Measurements from ENCODE around the gene OCSTAMP.

OCSTAMP gene

DNA sequence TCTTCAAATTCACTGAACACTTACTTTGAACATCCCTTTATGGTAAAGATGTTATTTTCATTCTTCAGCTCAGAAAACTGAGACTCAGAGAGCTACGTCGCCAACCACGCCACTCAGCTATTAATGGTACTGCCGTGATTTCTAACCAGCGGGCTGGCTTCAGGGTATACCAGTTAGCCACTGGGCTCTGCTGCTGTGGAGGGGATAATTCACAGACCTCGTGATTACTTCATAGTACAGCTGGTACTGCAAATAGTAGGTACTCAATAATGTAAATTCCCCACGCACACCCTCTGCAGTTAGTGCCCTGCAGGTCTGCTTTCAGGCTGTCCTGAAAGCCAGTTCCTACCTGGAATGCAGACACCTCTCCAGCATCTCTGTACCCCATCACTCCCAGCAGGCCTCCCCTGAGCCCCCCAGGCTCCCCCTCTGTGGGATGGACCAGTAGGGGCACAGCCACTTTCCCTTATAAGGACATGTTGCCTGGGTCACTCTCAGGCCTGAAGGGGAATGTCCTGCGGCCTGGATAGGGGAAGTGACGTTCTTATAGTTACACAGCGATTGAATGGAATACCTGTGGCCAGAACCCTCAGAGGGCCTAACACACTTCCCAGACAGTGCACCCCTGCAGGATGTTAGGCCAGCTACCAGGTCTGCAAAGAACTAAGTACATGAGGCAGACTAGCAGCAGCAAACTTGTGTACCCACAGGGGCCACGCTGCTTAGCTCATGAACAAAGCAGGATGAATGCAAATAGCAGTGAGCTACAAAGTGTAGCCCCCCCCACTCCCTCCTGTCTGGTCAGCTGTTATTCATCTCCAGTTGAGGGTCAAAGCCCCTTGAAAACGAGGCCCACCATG is 1.3 kb upstream of the OCSTAMP start:
- no peak for ATAC-seq

DNA sequence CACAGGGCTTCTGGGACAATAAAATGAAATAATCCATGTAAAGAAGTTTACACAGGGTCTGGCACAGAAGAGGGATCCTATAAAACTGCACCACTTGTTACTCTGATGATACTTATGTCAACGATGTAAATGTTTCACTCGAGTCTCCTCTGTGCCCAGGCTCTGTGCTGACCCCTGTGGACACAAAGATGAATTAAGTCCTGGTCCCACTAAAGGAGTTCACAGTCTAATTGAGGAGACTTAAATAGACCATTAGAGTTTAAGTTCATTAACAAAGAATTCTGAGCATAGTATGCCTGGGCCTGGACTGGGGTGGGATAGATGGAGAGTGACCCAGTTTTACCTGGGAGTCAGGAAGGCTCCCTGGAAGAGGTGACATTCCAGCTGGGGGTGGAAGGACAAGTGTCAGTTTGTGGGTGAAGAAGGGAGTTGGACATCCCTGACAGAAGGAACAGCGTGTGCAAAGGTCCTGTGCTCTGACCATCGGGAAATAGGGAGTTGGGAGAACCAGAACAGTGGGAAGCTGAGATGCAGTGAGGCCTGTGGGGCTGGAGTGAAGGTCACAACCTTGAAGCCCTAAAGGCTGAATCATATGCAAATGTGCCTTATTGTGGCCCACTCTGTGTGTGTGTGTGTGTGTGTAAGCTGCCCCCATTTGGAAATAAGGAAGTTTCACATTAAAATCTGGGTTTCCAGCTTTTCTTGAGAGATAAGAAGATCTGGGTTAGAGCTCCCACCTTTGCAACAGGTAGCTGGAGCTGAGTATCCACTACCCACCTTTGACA is 1.1 kb downstream of the OCSTAMP start:
- ATAC-seq, result no peak

DNA sequence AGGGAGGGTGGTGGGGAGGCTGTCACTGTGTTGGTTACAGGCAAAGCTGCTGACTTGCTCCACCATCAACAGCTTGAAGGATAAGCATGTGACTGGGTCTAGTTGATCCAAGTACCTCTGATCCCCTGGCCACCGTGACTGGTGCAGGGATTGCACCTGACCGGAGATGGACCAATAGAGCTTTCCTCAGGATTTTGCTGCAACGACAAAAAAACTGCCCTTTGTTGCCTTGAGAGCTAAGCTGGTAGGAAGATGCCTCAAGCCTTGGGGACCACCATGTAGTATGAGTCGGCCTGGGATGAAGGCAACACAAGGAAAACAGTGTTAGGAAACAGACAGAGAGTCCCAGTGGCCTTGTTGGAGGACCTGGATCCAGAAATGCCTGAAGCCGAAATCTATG is 1.8 kb downstream of the OCSTAMP start:
- ATAC-seq, result no peak

DNA sequence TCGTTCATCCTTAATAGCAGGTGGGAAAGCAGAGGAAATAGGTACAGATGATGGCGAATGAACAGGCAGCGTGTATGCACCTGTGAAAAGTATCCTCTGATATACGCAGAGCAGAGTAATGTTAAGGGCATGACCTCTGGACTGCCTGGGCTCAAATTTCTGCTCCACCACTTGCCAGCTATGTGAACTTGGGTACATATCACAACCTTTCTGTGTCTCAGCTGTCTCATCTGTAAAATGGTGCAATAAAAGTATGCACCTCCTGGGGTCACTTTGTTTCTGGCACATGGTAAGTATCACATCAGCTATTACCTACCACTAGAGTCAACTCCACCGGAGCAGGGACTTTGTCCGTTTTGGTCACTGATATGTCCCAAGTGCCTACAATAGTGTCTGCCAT is 2.5 kb downstream of the OCSTAMP start:
- ATAC-seq, result no peak

DNA sequence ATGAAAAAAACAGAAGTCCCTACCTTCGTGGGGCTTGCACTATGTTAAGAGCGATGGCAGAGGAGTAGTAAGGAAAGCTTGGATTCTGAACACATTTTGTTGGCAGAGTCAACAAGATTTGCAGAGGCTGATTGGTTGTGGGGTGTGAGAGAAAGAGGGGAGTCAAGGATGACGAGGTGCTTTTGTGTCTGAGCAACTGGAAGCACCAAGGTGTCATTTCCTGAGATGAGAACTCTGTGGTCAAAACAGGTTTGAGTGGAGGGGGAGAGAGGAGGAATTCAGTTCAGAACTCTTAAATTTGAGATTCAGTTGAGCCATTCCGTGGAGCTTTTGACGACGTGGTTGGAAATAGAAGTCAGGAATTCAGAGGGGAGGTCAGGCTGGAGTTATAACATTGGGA is 3.5 kb downstream of the OCSTAMP start:
- no peak for ATAC-seq

DNA sequence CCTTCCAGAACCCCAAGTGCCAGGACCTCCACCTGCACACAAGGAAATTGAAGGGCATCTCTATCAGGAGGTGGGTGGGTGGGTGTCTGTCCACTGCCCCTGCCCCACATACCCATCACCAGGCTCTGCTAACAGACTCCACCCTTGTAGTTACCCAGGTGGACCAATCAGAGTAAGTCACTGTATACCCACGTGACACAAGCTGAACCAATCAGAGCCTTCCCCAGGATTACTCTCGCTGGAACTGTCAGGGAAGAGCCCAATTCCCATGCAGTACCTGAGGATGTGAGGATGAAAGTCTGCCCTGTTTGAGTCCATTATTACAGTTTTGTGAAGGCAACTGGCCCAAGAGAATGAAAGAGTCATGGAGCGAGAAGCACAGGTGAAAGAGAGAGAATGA is 4.2 kb downstream of the OCSTAMP start:
- ATAC-seq, result no peak

DNA sequence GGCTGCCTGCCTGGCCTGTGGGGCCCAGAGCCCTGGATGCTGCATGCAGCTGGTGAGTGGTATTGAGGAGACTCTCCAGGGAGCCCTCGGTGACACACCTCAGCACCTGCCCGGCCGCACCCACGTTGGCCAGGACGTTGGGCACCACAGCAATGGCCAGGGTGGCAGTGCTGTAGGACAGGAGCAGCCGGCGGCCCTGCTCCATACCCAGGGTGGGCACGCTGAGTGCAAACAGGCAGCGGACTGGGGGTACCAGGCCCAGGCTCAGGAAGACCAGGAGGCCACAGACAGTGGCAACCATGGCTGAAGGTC is 4.7 kb downstream of the OCSTAMP start:
- no peak for ATAC-seq

DNA sequence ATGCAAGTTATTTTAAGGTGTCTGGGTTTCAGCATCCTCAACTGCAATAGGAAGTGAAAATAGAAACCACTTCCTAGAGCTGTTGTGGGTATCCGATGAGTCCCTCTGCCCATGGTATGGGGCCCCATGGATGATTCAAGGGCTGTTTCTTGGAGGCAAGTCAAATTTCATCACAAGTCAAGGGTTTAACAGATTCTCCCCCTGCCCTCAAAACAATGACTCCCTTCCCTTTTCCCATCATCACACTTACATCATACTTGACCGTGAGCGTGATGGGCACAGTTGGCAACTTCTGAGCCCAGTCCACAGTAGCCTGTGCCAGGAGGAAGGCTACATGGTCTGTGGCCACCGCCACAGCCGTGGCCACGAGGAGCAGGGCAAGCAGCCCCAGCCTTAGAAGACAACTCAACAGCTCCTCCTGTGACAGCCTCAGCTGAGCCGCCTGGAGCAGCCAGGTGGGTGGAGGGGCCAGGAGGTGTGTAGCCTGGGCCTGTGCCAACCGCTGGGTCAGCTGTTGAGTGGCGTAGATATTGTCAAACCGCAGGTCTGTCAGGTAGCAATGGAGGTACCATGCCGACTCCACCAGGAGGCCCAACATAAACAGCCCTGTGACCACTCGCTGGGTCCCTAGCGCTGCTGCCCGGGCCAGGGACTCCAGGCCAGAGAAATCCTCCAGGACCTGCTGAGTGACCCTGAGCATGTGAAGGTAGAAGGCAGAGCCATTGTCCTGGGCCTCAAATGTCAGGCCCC is 5.2 kb downstream of the OCSTAMP start:
- peak; percentile 72 to 78 for ATAC-seq

DNA sequence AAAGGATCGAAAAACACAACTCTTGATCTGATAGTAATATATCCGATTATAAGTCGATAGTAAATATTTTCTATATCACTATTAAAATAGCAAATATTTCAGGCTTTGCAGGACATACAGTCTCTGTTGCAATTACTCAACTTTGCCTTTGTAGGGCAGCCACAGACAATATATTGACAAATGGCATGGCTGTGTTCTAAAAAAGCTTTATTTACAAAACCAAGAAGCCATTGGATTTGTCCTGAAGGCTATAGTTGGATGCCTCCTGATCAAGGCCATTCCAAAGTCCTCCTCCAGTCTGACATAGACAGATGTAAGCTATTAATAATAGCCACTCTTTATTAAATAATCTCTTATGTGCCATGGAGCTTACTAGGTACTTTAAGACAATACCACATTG is 5.9 kb downstream of the OCSTAMP start:
- no peak for ATAC-seq

DNA sequence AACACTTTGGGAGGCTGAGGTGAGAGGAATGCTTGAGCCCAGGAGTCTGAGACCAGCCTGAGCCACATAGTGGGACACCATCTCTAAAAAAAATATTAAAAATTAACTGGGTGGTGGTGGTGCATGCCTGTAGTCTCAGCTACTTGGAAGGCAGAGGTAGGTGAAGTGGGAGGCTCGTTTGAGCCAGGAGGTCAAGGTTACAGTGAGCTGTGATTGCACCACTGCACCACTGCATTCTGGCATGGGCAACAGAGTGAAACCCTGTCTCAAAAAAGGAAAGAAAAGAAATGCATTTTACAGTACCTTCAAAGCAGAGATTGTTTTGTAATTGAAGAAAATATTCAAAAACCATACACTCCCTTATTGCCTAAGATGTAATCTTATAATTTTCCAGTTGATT is 6.5 kb downstream of the OCSTAMP start:
- no peak for ATAC-seq

DNA sequence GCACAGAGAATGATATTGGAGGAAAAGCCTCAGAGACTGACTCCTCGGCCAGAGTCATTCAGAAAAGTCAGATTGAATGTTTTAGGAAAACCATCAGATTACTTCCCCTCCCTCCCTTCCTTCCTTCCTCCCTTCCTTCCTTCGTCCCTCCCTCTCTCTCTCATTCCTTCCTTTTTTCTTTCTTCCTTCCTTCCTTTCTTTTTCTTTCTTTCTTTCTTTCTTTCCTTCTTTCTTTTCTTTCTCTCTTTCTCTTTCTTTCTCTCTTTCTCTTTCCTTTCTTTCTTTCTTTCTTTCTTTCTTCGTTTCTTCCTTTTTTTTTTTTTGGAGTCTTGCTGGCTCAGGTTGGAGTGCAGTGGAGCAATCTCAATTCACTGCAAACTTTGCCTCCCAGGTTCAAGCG is 7.4 kb downstream of the OCSTAMP start:
- ATAC-seq, result no peak

DNA sequence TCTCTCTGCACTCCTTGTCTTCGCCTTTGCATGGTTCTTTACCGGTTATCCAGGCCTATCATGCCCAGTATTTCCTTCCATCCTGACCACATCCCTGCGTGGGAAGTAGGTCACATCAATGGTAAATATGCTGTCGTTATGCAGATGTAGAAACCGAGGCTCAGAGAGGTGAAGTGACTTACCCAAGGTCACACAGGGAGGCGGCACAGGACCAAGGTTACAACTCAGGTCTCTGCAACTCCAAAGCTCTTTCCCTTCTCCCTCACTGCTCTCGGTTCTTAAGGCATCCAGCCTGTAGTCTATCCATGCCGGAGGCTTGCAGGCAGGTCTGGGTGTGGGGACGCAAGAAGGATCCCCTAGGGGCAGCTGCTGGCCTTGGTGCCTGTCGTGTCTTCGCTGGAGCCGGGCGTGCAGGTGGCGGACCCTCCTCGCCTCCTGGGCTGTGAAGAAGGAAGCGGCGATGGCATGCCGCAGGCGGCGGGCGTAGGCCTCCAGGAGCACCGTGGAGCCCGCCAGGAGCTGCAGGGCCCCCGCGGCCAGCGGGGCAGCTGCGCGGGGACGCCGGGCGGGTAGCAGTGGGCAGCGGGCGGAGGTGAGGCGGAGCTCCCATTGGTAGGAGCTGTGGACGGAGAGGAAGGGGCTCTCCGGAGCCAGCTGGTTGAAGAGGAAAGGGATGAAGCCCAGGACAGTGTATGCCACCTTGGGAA is 9.1 kb downstream of the OCSTAMP start:
- ATAC-seq, result no peak

DNA sequence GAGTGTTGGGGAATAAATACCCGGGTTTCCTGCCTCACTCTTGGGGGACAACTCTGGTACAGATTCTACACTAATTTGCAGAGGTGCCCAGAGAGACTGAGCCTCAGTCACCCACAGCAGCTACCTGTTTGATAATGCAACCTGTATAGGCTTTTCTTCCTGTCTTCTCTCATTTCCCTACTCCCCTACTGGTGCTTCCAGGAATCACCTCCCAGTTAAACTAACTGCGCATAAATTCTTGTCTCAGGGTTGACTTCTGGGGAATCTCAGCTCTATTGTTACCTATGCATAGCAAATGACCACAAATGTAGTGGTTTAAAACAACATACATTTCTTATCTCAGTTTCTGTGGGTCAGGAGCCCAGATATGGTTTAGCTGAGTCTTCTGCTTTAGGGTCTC is 11.3 kb downstream of the OCSTAMP start:
- no peak for ATAC-seq

DNA sequence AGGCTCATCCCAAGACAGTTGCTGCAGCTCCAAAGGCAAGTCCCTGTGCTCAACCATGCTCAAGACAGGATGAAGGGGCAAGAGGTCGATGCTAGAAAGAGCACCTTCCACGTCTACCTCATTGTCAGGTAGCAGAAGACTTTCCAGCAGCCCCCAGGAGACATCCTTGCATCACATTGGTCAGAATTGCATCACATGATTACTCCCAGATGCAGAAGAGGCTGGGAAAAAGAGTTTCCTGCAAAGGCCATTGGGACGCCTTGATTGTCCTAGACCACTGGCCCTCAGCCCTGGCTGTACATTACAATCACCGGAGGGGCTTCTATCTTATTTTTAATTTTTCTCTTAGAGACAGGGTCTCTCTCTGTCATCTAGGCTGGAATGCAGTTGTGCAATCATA is 19.8 kb downstream of the OCSTAMP start:
- ATAC-seq, result no peak

DNA sequence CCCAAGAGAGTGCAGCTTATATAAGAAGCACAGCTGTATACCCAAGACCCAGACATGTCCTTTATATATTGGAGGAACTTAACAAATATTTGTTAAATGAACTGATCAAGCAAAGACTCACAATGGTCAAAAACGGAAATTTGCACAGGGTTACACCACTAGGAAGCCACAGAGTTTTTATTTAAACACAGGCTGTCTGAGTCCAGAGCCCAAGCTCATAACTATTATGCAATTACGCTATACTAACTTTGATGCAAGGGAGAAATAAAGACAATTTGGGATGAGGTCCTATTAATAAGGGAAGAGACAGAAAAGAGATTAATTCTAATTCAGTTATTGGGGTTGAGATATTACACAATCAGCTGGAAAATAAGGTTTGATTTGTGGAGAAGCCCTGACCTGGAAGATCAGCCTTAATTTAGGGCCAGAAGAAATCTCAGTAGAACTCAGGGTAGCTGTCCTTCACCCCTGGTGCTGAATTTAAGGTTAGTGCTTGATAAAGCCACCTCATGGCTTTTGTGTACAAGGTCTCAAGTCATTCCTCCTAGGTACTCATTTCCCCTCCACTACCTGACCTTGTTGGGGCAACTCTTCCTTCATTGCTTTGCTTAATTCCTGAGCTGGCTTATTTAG is 26.6 kb downstream of the OCSTAMP start:
- no peak for ATAC-seq

DNA sequence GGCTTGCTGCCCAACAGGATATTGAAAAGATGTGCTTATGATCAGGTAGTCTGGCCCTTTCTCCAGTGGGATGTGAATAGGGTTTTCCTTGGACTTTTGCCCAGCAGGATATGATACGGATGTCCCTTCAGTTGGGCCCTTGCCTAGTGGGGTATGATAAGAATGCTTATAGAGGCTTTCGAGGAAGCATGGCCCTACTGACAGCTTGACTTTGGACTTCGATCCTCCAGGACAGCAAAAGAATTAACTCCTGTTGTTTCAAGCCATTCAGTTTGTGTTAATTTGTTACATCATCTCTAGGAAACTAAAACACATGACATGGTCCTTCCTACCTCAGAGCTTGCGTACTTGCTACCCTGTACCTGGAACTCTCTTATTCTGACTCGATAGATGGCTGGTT is 27.3 kb downstream of the OCSTAMP start:
- ATAC-seq, result no peak

DNA sequence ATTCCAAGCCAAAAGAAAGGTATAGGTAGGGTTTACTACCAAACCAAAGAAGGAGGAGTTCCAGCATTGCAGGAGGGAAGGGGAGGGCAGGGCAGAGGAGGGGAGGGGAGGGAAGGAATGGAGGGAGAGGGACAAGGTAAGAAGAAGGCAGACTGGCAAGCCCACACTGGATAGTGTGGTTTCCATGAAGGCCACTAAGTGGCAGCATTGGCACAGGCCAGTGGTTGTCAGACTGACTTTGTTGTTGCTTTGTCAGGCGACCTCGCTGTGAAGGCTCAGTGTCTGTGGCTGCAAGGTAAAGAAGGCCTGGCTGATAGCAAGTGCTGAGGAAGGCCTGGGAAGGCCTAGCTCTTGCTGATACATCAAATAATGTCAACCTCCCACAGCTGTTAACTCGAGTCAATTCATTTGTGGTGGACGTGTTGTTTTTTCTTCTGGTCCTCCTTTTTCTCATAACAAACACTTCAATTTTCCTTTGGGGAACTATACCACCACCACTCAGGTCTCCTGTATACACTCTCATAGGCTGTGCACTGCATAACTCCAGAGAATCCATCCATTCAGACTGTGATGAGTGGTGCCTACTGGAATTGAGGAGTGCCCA is 29.4 kb downstream of the OCSTAMP start:
- ATAC-seq, result peak; percentile 65 to 76

DNA sequence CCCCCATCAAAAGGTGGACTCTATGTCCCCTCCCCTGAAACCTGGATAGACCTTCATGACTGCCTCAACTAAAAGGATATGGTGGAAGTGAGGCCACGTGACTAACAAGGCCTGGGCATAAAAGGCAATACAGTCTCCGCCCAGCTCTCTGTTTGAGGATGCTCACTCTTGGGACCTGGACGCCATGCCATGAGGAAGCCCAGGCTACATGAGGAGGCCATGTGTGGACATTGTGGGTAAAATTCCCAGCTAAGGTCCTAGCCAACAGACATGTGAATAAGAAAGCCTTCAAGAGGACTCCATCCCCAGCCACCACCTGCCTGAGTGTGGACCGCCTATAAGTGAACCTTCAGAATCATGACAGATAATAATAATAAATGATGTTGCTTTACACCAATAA is 29.9 kb downstream of the OCSTAMP start:
- ATAC-seq, result no peak

DNA sequence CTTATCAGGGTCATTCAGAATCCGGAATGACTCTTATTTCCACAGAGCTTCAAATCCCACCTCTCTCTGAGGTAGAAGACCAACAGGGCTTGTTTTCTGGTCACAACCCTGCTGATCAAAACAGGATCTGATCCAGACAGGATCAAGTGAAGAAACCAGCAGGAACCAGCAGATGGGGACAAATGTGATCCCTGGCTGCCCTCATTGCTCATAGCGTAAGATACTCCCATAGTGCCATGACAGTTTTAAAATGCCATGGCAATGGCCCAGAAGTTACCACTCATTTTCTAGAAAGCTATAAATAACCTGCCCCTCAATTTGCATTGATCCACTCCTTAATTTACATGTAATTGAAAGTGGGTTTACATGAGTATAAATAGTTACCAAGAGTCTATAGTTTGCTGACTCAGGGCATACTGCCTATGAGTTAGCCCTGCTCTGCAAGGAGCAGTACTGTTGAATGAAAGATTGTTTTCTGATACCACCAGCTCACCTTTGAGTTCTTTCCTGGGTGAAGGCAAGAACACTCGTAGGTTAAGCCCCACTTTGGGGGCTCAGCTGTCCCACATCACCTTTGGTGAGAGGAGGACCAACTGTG is 30.9 kb downstream of the OCSTAMP start:
- ATAC-seq, result peak in 1 of 2 donors; percentile 10

DNA sequence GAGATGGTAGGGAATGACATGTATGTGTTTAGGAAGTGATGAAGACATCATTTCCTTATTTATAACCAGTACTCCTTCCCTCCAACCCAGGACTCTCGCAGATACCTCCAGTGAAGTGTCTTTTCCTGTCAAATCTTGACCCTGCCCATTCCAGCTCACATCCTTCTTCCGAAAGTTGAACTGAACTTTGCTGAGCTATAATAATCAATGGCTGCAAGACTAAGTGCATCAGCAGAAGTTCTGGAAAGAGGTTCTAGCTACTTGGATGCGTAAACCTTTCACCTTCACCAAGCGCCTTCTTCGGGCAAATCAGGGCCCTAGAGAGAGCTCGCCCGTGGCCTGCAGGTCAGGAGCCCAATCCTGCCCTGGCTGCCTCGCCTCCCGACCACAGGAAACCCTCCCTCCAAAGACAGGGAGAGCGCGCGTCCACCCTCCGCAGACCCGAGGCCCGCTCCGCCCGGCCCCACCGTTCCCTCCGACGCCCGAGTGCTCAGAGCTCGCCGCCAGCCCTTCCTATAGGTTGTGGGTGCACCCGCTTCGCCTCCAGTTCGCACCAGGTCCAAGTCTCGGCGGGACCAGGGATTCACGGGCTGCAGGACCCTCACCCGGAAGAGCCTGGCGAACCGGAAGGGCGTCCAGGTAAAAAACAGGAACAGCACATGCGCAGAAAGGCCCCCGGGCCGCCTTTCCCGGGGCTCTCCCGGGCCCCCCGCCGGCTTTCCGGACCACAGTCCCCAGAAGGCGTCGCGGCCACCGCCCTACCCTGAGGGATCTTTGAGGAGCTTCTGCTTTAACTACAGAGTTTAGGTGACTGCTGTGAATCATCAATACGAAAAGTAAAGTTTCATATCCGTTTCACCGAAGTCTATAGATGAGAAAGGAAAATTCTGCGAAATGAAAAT is 37.3 kb downstream of the OCSTAMP start, which contains the start of gene ZNF334:
Gene ZNF334 (minus strand): TSS at position 617 of the 902 bp plus-strand sequence. CDS start 1,457 bp downstream, outside the sequence.
- peak; percentile 93 to 97 for ATAC-seq
